ENCODE results near the gene C20orf202.
A peak's percentile ranks its signal among the peaks of the same experiment; 100 is the strongest.
"Not testable (repeated sequence)": the region's sequence is repeated elsewhere in the genome, so short reads cannot be mapped to it uniquely, and the experiment has no call there.

Gene C20orf202

GRCh38 chr20:1225263-1225782, 22.1 kb downstream of the C20orf202 start:
- peaks cover 43% of the 10 kb centered on the region for H3K27me3 ChIP-seq (ENCODE audit: low read depth)
- DNase-seq (ENCODE audit: low spot score in 2 of 2): peak in 1 of 2 experiments; percentile 68
- no peaks in the 10 kb centered on the region for H3K36me3 ChIP-seq (replicated peaks)
- H3K4me3 ChIP-seq: peak overlapping the region; percentile 31
- peaks cover 3% of the 10 kb centered on the region; the same call in 1 of the 2 replicates for H3K4me1 ChIP-seq
- H3K9me3 ChIP-seq: no peaks in the 10 kb centered on the region
- in situ Hi-C loops (cut with MboI; ENCODE audit: low sequenced_read_pairs): no loop called here

GRCh38 chr20:1225783-1226654, 22.8 kb downstream of the C20orf202 start, which contains the start of gene RAD21L1:
Gene RAD21L1 (plus strand): TSS chr20:1226044. CDS start chr20:1228454, 2,410 bp downstream.
- H3K4me3 ChIP-seq: peak within 1 kb of the TSS; percentile 38
- DNase-seq (ENCODE audit: low spot score in 2 of 2): peak; percentile 49 to 94
- in situ Hi-C loops (cut with MboI; ENCODE audit: low sequenced_read_pairs): no loop called here
- no peaks in the 10 kb centered on the region for H3K36me3 ChIP-seq (replicated peaks)
- H3K27me3 ChIP-seq (ENCODE audit: low read depth): peaks cover 49% of the 10 kb centered on the region
- H3K4me1 ChIP-seq: peaks cover 3% of the 10 kb centered on the region; the same call in 1 of the 2 replicates
- H3K9me3 ChIP-seq: no peaks in the 10 kb centered on the region

GRCh38 chr20:1229541-1229940, 26.3 kb downstream of the C20orf202 start:
- in situ Hi-C loops (cut with MboI; ENCODE audit: low sequenced_read_pairs): no loop called here
- peaks cover 3% of the 10 kb centered on the region; the same call in 1 of the 2 replicates for H3K4me1 ChIP-seq
- H3K4me3 ChIP-seq: no peak overlapping the region
- H3K9me3 ChIP-seq: no peaks in the 10 kb centered on the region
- no peak for DNase-seq (ENCODE audit: low spot score in 2 of 2)
- H3K36me3 ChIP-seq (replicated peaks): no peaks in the 10 kb centered on the region
- H3K27me3 ChIP-seq (ENCODE audit: low read depth): peaks cover 69% of the 10 kb centered on the region

- no peak for DNase-seq (ENCODE audit: low spot score in 2 of 2)
- Histone ChIP-seq H3K4me1 (no peaks in the 10 kb centered on the region), H3K36me3 (replicated peaks) (no peaks in the 10 kb centered on the region), H3K9me3 (no peaks in the 10 kb centered on the region), H3K4me3 (no peak overlapping the region), H3K27me3 (ENCODE audit: low read depth) (peaks cover 60% of the 10 kb centered on the region)
- in situ Hi-C loops (cut with MboI; ENCODE audit: low sequenced_read_pairs): no loop called here
Observed at GRCh38 chr20:1232286-1233111, 29.2 kb downstream of the C20orf202 start.

GRCh38 chr20:1240549-1240948, 37.3 kb downstream of the C20orf202 start:
- Histone ChIP-seq H3K9me3 (no peaks in the 10 kb centered on the region), H3K4me3 (no peak overlapping the region), H3K36me3 (replicated peaks) (no peaks in the 10 kb centered on the region), H3K27me3 (ENCODE audit: low read depth) (peaks cover 57% of the 10 kb centered on the region), H3K4me1 (no peaks in the 10 kb centered on the region)
- in situ Hi-C loops (cut with MboI; ENCODE audit: low sequenced_read_pairs): no loop called here
- no peak for DNase-seq (ENCODE audit: low spot score in 2 of 2)

GRCh38 chr20:1241456-1241855, 38.2 kb downstream of the C20orf202 start:
- in situ Hi-C loops (cut with MboI; ENCODE audit: low sequenced_read_pairs): no loop called here
- H3K27me3 ChIP-seq (ENCODE audit: low read depth): peaks cover 58% of the 10 kb centered on the region

GRCh38 chr20:1242099-1242498, 38.8 kb downstream of the C20orf202 start:
- Histone ChIP-seq H3K4me1 (no peaks in the 10 kb centered on the region), H3K9me3 (no peaks in the 10 kb centered on the region)
- in situ Hi-C loops (cut with MboI; ENCODE audit: low sequenced_read_pairs): no loop called here

More at GRCh38 chr20:1241456-1241855, 38.2 kb downstream of the C20orf202 start:
- H3K4me1 ChIP-seq: no peaks in the 10 kb centered on the region
- DNase-seq (ENCODE audit: low spot score in 2 of 2): no peak
- H3K4me3 ChIP-seq: no peak overlapping the region
- H3K9me3 ChIP-seq: no peaks in the 10 kb centered on the region
- H3K36me3 ChIP-seq (replicated peaks): no peaks in the 10 kb centered on the region

GRCh38 chr20:1242530-1242929, 39.3 kb downstream of the C20orf202 start:
- Histone ChIP-seq H3K36me3 (replicated peaks) (no peaks in the 10 kb centered on the region), H3K27me3 (ENCODE audit: low read depth) (peaks cover 64% of the 10 kb centered on the region), H3K4me1 (no peaks in the 10 kb centered on the region), H3K9me3 (no peaks in the 10 kb centered on the region), H3K4me3 (no peak overlapping the region)
- DNase-seq (ENCODE audit: low spot score in 2 of 2): no peak
- in situ Hi-C loops (cut with MboI; ENCODE audit: low sequenced_read_pairs): no loop called here

More at GRCh38 chr20:1242099-1242498, 38.8 kb downstream of the C20orf202 start:
- DNase-seq (ENCODE audit: low spot score in 2 of 2): no peak
- Histone ChIP-seq H3K36me3 (replicated peaks) (no peaks in the 10 kb centered on the region), H3K27me3 (ENCODE audit: low read depth) (peaks cover 64% of the 10 kb centered on the region), H3K4me3 (no peak overlapping the region)

GRCh38 chr20:1245578-1245977, 42.3 kb downstream of the C20orf202 start:
- Histone ChIP-seq H3K4me1 (no peaks in the 10 kb centered on the region), H3K36me3 (replicated peaks) (no peaks in the 10 kb centered on the region), H3K9me3 (no peaks in the 10 kb centered on the region; the same call in 1 of the 2 replicates), H3K4me3 (no peak overlapping the region), H3K27me3 (ENCODE audit: low read depth) (peaks cover 50% of the 10 kb centered on the region)
- in situ Hi-C loops (cut with MboI; ENCODE audit: low sequenced_read_pairs): no loop called here
- no peak for DNase-seq (ENCODE audit: low spot score in 2 of 2)

GRCh38 chr20:1247689-1248088, 44.4 kb downstream of the C20orf202 start:
- Histone ChIP-seq H3K4me3 (no peak overlapping the region), H3K9me3 (no peaks in the 10 kb centered on the region; the same call in 1 of the 2 replicates), H3K4me1 (no peaks in the 10 kb centered on the region), H3K27me3 (ENCODE audit: low read depth) (peaks cover 40% of the 10 kb centered on the region), H3K36me3 (replicated peaks) (no peaks in the 10 kb centered on the region)
- DNase-seq (ENCODE audit: low spot score in 2 of 2): no peak
- in situ Hi-C loops (cut with MboI; ENCODE audit: low sequenced_read_pairs): no loop called here

GRCh38 chr20:1250282-1250681, 47.0 kb downstream of the C20orf202 start:
- DNase-seq (ENCODE audit: low spot score in 2 of 2); H3K4me3 ChIP-seq; in situ Hi-C loops (cut with MboI; ENCODE audit: low sequenced_read_pairs); H3K9me3 ChIP-seq; H3K4me1 ChIP-seq; H3K36me3 ChIP-seq (replicated peaks): not testable (repeated sequence)
- H3K27me3 ChIP-seq (ENCODE audit: low read depth): peaks cover 35% of the 10 kb centered on the region

GRCh38 chr20:1252416-1252815, 49.2 kb downstream of the C20orf202 start:
- in situ Hi-C loops (cut with MboI; ENCODE audit: low sequenced_read_pairs): no loop called here
- Histone ChIP-seq H3K4me1 (no peaks in the 10 kb centered on the region), H3K9me3 (no peaks in the 10 kb centered on the region; the same call in 1 of the 2 replicates), H3K27me3 (ENCODE audit: low read depth) (peaks cover 28% of the 10 kb centered on the region), H3K4me3 (no peak overlapping the region), H3K36me3 (replicated peaks) (no peaks in the 10 kb centered on the region)
- no peak for DNase-seq (ENCODE audit: low spot score in 2 of 2)

GRCh38 chr20:1254254-1254653, 51.0 kb downstream of the C20orf202 start:
- no peaks in the 10 kb centered on the region for H3K36me3 ChIP-seq (replicated peaks)
- no peaks in the 10 kb centered on the region; the same call in 1 of the 2 replicates for H3K9me3 ChIP-seq
- H3K4me1 ChIP-seq: no peaks in the 10 kb centered on the region
- in situ Hi-C loops (cut with MboI; ENCODE audit: low sequenced_read_pairs): no loop called here
- H3K4me3 ChIP-seq: no peak overlapping the region
- peaks cover 34% of the 10 kb centered on the region for H3K27me3 ChIP-seq (ENCODE audit: low read depth)
- no peak for DNase-seq (ENCODE audit: low spot score in 2 of 2)

Measured in HAP-1 (cell line).